NCI-H460 (cell line): ENCODE results near the gene SLC16A6. TPM values are rescaled to one million over a fixed set of nuclear protein-coding genes. Genes with fewer than 3 reads are reported as not detected.
"Not testable (repeated sequence)": the region's sequence is repeated elsewhere in the genome, so short reads cannot be mapped to it uniquely, and the experiment has no call there.

Experiments used
- DNase-seq: peaks from one replicate; pipeline ENCODE4 v3.0.0-alpha.2; 2016; ENCODE audit warnings: low read depth; ENCODE audit errors: extremely low read depth
- total RNA-seq: library from RNA; depleted of rRNA; stranded (reverse); fragments of >200 nt; shearing (Covaris generic); gene quantifications from 2 replicates; pipeline ENCODE4 v1.2.3, GENCODE V29; 2014

SLC16A6 gene
- total RNA-seq, 1 experiment from 2014 or later = 75.7 TPM

DNA sequence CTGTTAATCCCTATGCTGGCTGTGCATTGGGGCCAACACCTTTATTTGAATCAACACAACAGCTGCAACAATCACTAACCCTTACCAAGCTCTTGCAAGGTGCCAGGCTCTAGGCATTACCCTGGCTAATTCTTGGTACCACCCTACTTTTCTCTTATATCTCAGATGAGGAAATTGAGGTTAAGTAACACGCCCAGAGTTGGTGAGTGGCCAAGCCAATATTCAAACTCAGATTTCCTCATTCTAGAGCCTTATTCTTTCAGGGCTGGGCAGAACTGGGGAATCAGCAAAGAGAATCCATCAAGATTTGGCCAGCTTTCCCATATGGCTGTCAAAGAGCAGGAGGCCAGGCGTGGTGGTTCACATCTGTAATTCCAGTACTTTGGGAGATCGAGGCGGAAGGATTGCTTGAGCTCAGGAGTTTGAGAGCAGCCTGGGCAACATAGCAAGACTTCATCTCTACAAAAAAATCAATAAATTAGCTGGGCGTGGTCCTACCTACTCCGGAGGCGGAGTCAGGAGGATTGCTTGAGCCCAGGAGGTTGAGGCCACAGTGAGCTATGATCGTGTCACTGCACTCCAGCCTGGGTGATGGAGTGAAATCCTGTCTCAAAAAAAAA, 24.1 kb upstream of the SLC16A6 start:
- no peak for DNase-seq

DNA sequence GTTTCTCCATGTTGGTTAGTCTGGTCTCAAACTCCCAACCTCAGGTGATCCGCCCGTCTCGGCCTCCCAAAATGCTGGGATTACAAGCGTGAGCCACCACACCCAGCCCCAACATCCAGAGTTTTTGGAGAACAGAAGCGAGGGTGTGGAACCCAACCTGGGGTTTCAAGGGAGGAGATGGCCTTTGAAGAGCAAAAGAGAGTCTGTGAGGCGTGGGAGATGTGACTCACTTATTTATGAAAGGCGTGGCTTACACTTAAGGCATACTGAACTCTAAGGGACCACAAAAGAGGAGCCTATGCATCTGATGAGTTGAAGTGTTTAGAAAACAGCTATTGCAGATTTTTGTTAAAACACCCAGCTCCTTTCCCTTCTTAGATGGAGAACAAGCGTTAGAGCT, 19.2 kb upstream of the SLC16A6 start:
- no peak for DNase-seq

DNA sequence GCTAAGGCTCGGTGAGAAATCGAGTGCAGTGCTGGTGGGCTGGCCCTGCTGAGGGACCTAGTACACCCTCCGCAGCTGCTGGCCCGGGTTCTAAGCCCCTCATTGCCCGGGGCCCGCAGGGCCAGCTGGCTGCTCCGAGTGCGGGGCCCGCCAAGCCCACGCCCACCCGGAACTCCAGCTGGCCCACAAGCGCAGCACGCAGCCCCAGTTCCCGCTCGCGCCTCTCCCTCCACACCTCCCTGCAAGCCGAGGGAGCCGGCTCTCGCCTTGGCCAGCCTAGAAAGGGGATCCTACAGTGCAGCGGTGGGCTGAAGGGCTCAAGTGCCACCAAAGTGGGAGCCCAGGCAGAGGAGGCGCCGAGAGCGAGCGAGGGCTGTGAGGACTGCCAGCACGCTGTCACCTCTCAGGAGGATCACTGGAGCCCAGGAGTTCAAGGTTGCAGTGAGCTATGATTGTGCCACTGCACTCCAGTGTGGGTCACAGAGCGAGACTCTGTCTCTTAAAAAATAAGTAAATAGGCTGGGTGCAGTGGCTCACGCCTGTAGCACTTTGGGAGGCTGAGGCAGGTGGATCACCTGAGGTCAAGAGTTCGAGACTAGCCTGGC, 18.2 kb upstream of the SLC16A6 start:
- DNase-seq = not testable (repeated sequence)

DNA sequence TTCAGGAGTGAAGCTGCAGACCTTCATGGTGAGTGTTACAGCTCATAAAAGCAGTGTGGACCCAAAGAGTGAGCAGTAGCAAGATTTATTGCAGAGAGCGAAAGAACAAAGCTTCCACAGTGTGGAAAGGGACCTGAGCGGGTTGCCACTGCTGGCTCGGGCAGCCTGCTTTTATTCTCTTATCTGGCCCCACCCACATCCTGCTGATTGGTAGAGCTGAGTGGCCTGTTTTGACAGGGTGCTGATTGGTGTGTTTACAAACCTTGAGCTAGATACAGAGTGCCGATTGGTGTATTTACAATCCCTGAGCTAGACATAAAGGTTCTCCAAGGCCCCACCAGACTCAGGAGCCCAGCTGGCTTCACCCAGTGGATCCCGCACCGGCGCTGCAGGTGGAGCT, 17.6 kb upstream of the SLC16A6 start:
- not testable (repeated sequence) for DNase-seq

DNA sequence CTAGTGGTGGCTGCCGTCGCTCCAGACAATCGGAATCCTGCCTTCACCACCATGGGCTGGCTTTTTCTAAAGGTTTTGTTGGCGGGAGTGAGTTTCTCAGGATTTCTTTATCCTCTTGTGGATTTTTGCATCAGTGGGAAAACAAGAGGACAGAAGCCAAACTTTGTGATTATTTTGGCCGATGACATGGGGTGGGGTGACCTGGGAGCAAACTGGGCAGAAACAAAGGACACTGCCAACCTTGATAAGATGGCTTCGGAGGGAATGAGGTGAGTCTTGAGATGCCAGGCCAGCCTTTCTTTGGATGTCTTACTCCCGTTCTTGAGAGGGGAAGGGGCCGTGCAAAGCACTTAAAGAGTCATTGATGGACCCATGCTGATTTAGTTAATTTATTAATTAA, 16.5 kb upstream of the SLC16A6 start:
- no peak for DNase-seq

DNA sequence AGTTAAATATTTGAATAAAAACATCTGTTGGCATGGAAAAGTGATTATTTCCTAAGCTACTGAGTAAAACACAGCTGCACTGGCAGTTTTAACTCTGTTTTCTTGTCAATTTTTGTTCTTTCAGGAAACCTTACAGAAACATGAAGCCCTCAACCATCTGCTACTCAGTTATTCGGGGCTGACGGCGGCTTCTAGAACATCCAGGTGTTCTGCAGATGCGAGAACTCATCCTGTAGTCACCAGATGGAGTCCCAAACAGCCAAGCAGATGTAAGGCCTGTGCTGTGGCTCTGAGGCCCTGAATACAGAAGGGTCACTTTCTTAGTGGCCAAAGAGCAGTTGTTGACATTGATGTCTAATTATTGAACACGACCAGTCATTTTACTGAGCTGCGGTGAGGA, 15.9 kb upstream of the SLC16A6 start:
- no peak for DNase-seq

DNA sequence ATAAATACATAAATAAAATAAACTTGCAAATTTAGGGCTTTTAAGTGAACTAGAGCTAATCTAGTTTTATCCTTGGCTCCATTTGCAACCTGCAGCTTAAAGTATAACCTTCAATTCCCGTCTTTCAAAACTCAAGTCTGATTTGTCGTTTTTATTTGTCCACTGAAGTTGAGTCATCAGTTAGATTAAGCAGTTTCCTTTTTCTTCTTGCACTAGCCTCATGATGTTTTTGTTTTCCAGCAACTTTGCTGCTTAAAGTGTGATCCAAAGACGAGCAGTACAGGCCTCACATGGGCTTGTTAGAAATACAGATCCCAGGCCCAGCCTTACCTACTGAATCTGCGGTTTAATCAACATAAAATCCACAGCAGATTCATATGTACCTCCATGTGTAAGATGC, 14.2 kb upstream of the SLC16A6 start:
- no peak for DNase-seq

DNA sequence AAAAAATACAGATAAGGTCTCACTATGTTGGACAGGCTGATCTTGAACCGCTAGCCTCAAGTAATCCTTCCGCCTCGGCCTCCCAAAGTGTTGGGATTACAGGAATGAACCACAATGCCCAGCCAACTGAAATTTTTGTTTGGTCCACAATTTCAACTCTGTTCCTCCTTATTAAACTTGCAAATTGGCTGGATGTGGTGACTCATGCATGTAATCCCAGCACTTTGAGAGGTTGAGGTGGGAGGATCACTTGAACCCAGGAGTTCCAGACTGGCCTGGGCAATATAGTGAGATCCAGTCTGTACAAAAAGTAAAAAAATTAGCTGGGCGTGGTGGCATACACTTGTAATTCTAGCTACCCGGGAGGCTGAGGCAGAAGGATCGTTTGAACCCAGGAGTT, 13.8 kb upstream of the SLC16A6 start:
- no peak for DNase-seq

DNA sequence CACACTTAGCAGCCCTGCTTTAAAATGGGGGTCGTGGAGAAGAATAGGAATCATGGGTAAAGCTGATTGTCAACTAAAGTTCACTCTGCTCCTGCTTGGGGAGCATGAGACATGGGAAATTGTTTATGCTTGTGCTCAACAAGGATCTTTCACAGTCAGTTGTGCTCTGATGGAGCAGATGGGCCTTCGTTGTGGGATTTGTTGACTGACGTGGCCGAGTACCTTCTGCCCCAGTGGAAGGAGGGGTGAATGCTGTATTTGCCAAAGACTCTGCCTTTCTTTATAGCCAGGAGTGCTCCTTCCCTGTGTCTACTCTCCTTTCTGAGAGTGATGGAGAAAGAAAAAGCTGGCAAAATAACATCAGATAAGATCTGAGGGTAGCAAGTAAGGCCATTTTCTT, 11.7 kb upstream of the SLC16A6 start:
- no peak for DNase-seq

DNA sequence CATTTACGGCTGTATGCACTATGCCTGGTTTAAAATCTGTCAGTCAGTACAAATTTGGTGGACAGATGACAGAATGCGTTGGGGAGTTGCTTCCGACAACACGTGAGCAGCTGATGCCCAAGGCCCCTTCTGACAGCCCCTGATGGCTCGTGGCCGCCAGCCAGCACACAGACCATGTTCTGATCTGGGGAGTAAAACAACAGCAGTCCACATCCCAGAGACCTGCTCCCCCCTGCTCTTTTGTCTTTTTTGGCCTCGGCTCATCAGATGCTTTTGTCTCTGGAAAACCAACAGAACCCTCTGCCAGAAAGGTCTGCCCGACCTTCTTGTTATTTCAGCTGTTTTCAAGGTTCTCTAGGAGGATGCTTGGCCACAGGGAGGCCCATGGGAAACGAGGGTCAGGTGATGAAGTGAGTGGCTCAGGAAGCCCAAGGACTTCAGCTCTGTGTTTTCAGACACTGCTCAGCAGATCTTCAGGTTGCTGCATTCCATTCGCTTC, 11.2 kb upstream of the SLC16A6 start:
- DNase-seq = no peak

DNA sequence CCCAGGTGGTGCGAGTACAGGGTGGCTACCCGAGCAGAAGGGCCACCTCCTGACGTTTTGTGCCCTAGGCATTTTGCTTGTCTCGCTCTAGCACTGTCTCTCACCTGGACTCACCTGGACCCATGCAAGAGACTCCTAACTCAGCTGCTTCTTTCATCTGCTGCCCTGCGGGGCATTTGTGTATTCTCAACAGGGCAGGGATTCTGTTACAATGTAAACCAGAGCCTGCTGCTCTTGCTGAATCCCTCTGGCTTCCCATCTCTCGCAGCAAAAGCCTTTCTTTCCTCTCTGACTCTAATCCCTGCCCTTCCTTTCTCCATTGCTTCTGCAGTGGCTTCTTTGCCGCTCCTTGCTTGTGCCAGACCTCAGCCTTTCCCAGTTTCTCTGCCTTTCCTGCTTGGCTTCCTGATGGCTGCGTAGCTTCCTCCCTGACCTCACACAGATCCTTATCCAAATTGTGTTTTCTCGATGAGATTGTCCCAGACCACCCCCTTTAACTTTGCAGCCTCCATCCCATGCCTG, 10.6 kb upstream of the SLC16A6 start:
- no peak for DNase-seq

DNA sequence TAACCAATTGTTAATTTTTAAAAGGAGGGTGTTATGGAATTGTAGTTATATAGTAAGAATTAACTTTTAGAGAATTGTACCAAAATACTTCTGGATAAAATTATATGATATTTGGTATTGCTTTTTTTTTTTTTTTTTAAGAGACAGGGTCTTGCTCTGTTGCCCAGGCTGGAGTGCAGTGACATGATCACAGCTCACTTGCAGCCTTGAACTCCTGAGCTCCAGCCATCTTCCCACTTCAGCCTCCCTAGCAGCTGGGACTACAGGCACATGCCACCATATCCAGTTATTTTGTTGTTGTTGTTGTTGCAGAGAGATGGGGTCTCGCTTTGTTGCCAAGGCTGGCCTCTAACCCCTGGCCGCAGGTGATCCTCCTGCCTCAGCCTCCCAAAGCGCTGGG, 8.9 kb upstream of the SLC16A6 start:
- DNase-seq = no peak

DNA sequence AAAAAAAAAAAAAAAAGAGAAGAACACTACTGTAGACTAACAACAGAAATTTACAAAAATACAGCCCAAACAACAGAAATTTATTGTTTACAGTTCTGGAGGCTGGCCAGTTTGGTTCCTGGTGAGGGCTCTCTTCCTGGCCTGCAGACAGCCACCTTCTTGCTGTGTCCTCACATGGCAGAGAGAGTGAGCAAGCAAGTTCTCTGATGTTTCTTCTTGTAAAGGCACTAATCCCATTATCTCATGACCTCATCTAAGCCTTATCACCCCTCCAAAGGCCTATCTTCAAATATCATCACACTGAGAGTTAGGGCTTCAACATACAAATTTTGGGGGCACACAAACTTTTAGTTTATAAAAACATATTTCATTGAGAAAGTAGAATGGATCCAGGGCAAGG, 7.7 kb upstream of the SLC16A6 start:
- DNase-seq = no peak

DNA sequence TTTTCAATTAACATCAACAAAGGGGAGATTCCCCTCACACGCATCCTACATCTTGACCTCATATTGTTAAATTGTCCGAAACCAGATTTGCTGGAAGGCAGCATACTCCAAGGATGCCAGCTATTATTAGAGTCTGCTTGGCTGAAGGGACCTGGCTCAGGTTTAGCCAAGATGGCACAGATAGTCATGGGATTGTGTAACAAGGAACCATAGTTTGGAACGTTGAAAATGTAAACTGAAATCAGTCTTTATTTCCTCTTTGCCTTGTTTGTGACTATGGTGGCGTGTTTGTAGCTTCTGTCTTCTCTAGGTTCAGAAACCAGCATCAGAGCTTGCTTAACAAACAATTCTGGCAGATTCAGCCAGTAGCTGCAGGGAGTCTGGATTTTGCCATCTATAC, 6.3 kb upstream of the SLC16A6 start:
- no peak for DNase-seq

DNA sequence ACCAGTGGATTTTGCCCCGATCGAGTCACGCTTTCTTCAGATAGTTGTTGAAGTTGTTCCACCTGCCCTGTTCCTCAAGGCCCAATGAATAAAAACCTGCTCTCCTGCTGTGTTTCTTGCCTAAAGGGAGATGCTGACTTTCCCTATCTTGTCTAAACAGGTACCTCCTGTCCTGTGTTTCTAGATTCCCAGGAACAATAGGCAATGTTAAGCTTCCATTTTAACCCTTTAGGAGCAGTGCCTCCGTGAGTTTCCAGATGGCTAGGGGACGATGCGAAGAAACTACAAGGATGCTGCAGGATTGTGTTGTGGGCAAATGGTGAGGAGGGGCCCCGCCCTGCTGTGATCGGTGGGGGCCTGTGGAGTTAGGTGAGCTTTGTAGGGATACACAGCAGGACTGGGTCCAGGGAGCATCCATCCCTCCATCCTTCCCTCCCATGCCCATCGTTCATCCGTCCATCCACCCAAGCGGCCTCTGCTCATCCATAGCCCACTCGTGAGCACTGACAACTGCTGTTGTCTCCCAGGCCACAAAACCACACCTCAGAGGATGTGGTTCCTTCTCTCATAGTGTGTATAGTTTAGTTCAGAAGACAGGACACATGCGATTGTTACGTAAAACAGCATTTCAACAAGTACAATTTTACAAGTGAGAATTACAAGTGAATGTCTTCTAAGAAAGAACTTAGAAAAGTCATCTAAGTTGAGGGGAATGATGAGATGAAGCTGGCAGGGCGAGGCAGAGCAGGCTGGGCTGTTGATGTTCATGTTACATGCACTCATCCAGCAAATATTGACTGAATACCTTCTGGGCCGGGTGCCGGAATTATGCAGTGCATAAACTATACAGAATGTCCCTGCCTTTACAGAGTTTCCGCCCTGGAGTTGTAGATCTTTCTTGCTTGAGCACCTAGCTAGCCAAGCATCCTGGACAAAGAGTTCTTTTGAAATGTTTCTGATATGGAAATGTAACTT, 5.6 kb upstream of the SLC16A6 start:
- no peak for DNase-seq

DNA sequence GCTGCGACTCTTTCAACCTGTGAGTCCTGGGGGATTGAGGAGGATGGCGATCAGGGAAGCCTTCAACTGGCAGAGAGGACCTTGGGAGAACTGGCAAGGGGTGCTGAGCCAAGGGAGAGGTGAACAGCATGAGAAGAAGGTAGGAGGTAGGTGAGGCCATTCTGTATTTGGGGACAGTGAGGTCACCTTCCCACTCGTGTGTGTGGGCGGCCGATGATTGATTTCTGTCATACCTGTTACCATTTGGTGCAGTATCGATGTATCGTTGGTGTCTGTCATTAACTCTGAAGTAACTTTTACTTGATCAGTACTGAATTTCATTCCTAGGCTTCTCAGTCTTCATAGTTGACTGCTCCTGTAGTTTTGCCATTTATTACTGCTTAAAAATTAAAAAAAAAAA, 4.2 kb upstream of the SLC16A6 start:
- no peak for DNase-seq

DNA sequence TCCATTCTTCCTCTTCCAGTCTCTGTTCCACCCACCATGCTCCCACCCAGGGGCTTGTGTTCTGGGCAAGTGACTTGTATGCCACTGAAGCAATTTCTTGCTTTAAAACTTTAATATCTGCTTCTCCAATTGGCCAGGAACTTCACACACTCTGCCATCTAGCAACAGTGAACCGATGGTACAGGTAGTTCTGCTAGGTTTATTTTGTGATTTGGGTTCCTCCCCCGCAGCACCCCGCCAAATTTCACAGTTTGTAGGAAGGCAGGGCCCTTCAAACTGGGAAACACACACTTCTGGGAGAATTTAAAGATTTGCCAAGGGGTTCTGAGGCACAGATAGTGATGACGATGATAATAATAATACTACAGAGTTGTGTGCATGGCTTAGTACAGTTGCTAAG, 3.7 kb upstream of the SLC16A6 start:
- no peak for DNase-seq

DNA sequence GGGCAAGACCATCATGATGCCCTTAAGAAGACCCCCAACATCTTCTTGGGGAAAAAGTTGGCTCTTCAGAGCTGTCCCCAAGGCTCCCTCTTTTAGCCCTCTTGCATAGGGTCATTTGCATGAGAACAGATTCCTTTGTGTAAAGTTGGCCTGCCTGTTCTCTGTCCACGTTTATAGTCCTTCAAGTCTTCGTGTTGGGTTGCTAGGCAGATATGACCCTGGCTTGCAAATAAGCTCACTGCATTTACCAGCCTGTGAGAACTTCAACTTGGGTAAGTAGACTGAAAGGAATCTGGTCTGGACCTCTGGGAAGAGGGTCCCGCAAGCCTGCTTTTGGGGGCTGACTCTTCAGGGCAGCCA, 3.2 kb upstream of the SLC16A6 start:
- DNase-seq = no peak

DNA sequence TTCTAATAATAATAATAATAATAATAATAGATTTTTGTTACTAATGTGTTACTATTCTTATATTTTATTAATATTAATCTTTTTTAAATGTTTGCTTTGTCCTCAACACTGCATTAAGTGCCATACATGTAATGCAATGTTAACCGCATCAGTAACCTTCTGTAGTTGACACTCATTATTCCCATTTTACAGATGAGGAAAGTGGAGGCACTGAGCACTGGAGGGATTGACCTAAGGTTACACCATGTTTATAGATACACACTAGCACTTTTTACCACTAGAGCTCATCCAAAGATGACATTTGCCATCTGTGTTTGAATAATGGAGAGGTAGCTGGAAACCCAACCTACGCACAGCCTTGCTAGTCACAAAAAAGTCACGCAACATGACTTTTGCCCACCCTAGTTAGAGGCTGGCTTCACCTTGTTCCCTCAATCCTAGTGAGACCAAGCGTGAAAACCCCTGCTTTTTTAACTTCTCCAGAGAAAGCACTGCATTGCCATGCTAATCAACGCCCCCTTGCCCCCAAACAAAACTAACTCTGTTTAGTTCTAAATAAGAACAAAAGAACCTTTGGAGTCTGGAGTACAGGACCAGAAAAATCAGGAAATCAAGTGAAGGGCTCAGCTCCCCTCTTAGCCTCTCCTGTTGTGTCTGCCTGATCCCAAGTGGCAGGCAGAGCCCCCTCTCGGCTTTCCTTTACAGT, 2.7 kb upstream of the SLC16A6 start:
- DNase-seq = no peak

DNA sequence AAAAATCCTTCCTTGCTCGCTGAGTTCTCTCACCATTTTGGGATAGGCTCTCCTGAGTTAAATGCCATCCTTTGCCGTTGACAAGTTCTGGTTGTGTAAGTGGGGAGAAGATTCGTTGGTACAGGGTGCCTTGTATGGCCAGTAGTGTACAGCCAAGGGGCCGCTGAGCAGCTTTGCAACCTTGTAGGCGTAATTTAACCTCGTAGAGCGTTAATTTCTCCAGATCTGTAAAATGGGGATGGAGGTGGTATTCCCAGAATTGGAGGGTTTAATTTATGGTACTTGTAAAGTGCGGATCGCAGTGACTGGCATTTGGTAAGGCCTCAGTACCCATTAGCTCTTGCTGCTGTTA, 1.7 kb upstream of the SLC16A6 start:
- DNase-seq = no peak
